ENCODE results near the gene SLF2. TPM values are rescaled to one million over a fixed set of nuclear protein-coding genes. Genes with fewer than 3 reads are reported as not detected.
"Not testable (repeated sequence)": the region's sequence is repeated elsewhere in the genome, so short reads cannot be mapped to it uniquely, and the experiment has no call there.

Gene SLF2
- total RNA-seq, 1 experiment from 2014 or later: 14.3 TPM

- Mint-ChIP-seq H3K27me3 (ENCODE audit: low read depth) (no peaks in the 10 kb centered on the region; the same call in 1 of the 2 replicates), H3K4me3 (no peak overlapping the region), H3K4me1 (peaks cover 31% of the 10 kb centered on the region), H3K9me3 (no peaks in the 10 kb centered on the region), H3K36me3 (no peaks in the 10 kb centered on the region), H3K27ac (no peak overlapping the region)
- ATAC-seq (no peak), DNase-seq (ENCODE audit: low spot score) (no peak)
- CTCF ChIA-PET: interaction anchor here (0.6 kb wide), 1 partner anchor 46 kb away, joined by 3 read pairs; no protein-coding TSS in a partner anchor
- TF ChIP-seq HMGA2 (CRISPR knock-in tag; IDR thresholded peaks at IDR 0.05): no peak
- TF ChIP-seq ZNF219 (CRISPR knock-in tag; IDR thresholded peaks at IDR 0.05; ENCODE audit: borderline replicate concordance): no peak
- no peak for TF ChIP-seq E2F1 (CRISPR knock-in tag; IDR thresholded peaks at IDR 0.05)
- no peak for TF ChIP-seq CREB1 (CRISPR knock-in tag; IDR thresholded peaks at IDR 0.05)
- no peak for TF ChIP-seq TEAD1 (CRISPR knock-in tag; IDR thresholded peaks at IDR 0.05)
- POLR2A ChIA-PET: no interaction called here
Measured at GRCh38 chr10:100972904-100973535, 60.3 kb downstream of the SLF2 start.

- POLR2A ChIA-PET; H3K36me3 Mint-ChIP-seq; DNase-seq (ENCODE audit: low spot score); H3K9me3 Mint-ChIP-seq; H3K27me3 Mint-ChIP-seq (ENCODE audit: low read depth); H3K4me3 Mint-ChIP-seq; H3K27ac Mint-ChIP-seq; ATAC-seq: not testable (repeated sequence)
- CTCF ChIA-PET: interaction anchor here (1.5 kb wide), 1 partner anchor 36 kb away, joined by 5 read pairs; no protein-coding TSS in a partner anchor
- H3K4me1 Mint-ChIP-seq: peaks cover 24% of the 10 kb centered on the region
Measured at GRCh38 chr10:100975397-100975796, 62.6 kb downstream of the SLF2 start.

- Mint-ChIP-seq H3K36me3 (0 out of 2 replicates have a peak, but pooled peaks cover 3% of the 10 kb centered on the region), H3K27ac (no peak overlapping the region), H3K4me3 (no peak overlapping the region), H3K4me1 (peaks cover 9% of the 10 kb centered on the region), H3K27me3 (ENCODE audit: low read depth) (no peaks in the 10 kb centered on the region; the same call in 1 of the 2 replicates), H3K9me3 (no peaks in the 10 kb centered on the region)
- CTCF ChIA-PET: interaction anchor here (0.6 kb wide), 1 partner anchor 1117 kb away, joined by 3 read pairs; no protein-coding TSS in a partner anchor
- POLR2A ChIA-PET: no interaction called here
- no peak for ATAC-seq
- DNase-seq (ENCODE audit: low spot score): no peak
- no peak for TF ChIP-seq ELF4 (CRISPR knock-in tag; IDR thresholded peaks at IDR 0.05; ENCODE audit: low read depth)
- TF ChIP-seq TEAD1 (CRISPR knock-in tag; IDR thresholded peaks at IDR 0.05): no peak
- no peak for TF ChIP-seq ZNF416 (CRISPR knock-in tag; IDR thresholded peaks at IDR 0.05)
- TF ChIP-seq ZNF532 (CRISPR knock-in tag; IDR thresholded peaks at IDR 0.05; ENCODE audit: borderline replicate concordance): no peak
- no peak for TF ChIP-seq NR3C1 (CRISPR knock-in tag; conservative IDR thresholded peaks at IDR 0.05; ENCODE audit: low read depth)
Measured at GRCh38 chr10:100976906-100977305, 64.1 kb downstream of the SLF2 start.

GRCh38 chr10:100977436-100977835 is 64.7 kb downstream of the SLF2 start:
- H3K4me3 Mint-ChIP-seq: no peak overlapping the region
- CTCF ChIA-PET: no interaction called here
- POLR2A ChIA-PET: no interaction called here
- DNase-seq (ENCODE audit: low spot score) (no peak), ATAC-seq (no peak)
- H3K27me3 Mint-ChIP-seq (ENCODE audit: low read depth): no peaks in the 10 kb centered on the region; the same call in 1 of the 2 replicates
- peaks cover 4% of the 10 kb centered on the region for H3K4me1 Mint-ChIP-seq
- H3K9me3 Mint-ChIP-seq: no peaks in the 10 kb centered on the region
- 0 out of 2 replicates have a peak, but pooled peaks cover 3% of the 10 kb centered on the region for H3K36me3 Mint-ChIP-seq
- H3K27ac Mint-ChIP-seq: no peak overlapping the region
- TF ChIP-seq ETV6 (CRISPR knock-in tag; IDR thresholded peaks at IDR 0.05) (no peak), NFE2L1 (CRISPR knock-in tag; IDR thresholded peaks at IDR 0.05) (no peak), RELA (CRISPR knock-in tag; IDR thresholded peaks at IDR 0.05; ENCODE audit: borderline replicate concordance) (no peak), RORB (CRISPR knock-in tag; IDR thresholded peaks at IDR 0.05) (no peak), ZBTB21 (CRISPR knock-in tag; IDR thresholded peaks at IDR 0.05; ENCODE audit: borderline replicate concordance) (no peak), FOXK1 (CRISPR knock-in tag; IDR thresholded peaks at IDR 0.05) (no peak), IRF1 (CRISPR knock-in tag; IDR thresholded peaks at IDR 0.05) (no peak), ATF3 (CRISPR knock-in tag; conservative IDR thresholded peaks at IDR 0.05) (no peak), TCF7 (CRISPR knock-in tag; IDR thresholded peaks at IDR 0.05; ENCODE audit: low read depth) (no peak), PRRX2 (CRISPR knock-in tag; IDR thresholded peaks at IDR 0.05) (no peak), FOXJ3 (CRISPR knock-in tag; IDR thresholded peaks at IDR 0.05; ENCODE audit: borderline replicate concordance) (no peak), MXD4 (CRISPR knock-in tag; IDR thresholded peaks at IDR 0.05; ENCODE audit: borderline replicate concordance) (no peak), JUN (CRISPR knock-in tag; IDR thresholded peaks at IDR 0.05) (no peak), GTF2I (CRISPR knock-in tag; conservative IDR thresholded peaks at IDR 0.05) (no peak), ZNF263 (CRISPR knock-in tag; IDR thresholded peaks at IDR 0.05; ENCODE audit: low read depth) (no peak)

All from WTC11 (cell line).